GM12878 (cell line): ENCODE measurements around the gene DENND1A. TPM values are rescaled to one million over a fixed set of nuclear protein-coding genes. Genes with fewer than 3 reads are reported as not detected.

Experiments
- CEBPB ChIP-seq, 2 experiments: fragments of 150-350 bp in 1 of 2; IDR thresholded peaks; 2 replicates each; pipeline ENCODE4 v1.6.1; 2012 to 2014; ENCODE audit warnings: low read depth in 2 of 2, low read length in 2 of 2, borderline replicate concordance in 1 of 2, inconsistent platforms in 1 of 2
- CHD2 ChIP-seq: IDR thresholded peaks from 2 replicates; pipeline ENCODE4 v1.6.1; 2011; ENCODE audit warnings: low read depth, low read length, improper control_type of control experiment, borderline replicate concordance
- JUND ChIP-seq: IDR thresholded peaks from 2 replicates; pipeline ENCODE4 v1.6.1; 2012; ENCODE audit warnings: low read depth, mild to moderate bottlenecking, low read length, improper control_type of control experiment, moderate library complexity
- MYC ChIP-seq: IDR thresholded peaks from 2 replicates; pipeline ENCODE4 v1.6.1; 2011; ENCODE audit warnings: mild to moderate bottlenecking, low read length, moderate library complexity, inconsistent platforms; ENCODE audit not compliant: insufficient read depth, insufficient replicate concordance, insufficient read length, severe bottlenecking
- NFXL1 ChIP-seq: fragments of 450-650 bp; IDR thresholded peaks from 2 replicates; pipeline ENCODE4 v1.6.1; 2017; ENCODE audit warnings: antibody characterized with exemption, mild to moderate bottlenecking, borderline replicate concordance
- POU2F2 ChIP-seq: IDR thresholded peaks from 3 replicates; pipeline ENCODE4 v1.6.1; 2011; ENCODE audit warnings: low read depth, mild to moderate bottlenecking, low read length, borderline replicate concordance
- RAD21 ChIP-seq: IDR thresholded peaks from 2 replicates; pipeline ENCODE4 v1.6.1; 2011; ENCODE audit warnings: mild to moderate bottlenecking, low read depth, low read length, moderate library complexity; ENCODE audit not compliant: insufficient read depth
- RBBP5 ChIP-seq: fragments of 200-600 bp; sonication (generic); conservative IDR thresholded peaks from 2 replicates; pipeline ENCODE4 v1.6.1; 2016
- SREBF2 ChIP-seq: IDR thresholded peaks from 2 replicates; pipeline ENCODE4 v1.6.1; 2012; ENCODE audit warnings: mild to moderate bottlenecking, low read length
- TCF12 ChIP-seq: IDR thresholded peaks from 2 replicates; pipeline ENCODE4 v1.6.1; 2011; ENCODE audit warnings: low read depth, mild to moderate bottlenecking, low read length
- WRNIP1 ChIP-seq: IDR thresholded peaks from 2 replicates; pipeline ENCODE4 v1.6.1; 2011; ENCODE audit warnings: low read depth, low read length, improper control_type of control experiment, borderline replicate concordance
- ZNF24 ChIP-seq: fragments of 450-650 bp; IDR thresholded peaks from 2 replicates; pipeline ENCODE4 v1.6.1; 2017; ENCODE audit warnings: antibody characterized with exemption, mild to moderate bottlenecking
- polyA plus RNA-seq, 11 experiments: library from polyadenylated mRNA; depleted of rRNA in 4 of 11; unstranded in 6 of 11; stranded (reverse) in 5 of 11; fragments of >200 nt; fragmentation: Nextera tagmentation in 4 of 11; fragmentation: Illumina TruSeq in 1 of 11; extraction: Ambion mirVana in 4 of 11; extraction: Trizol in 1 of 11; gene quantifications; 1 replicate in 1 of 11; 2 replicates in 10 of 11; pipeline versions ENCODE4 v1.2.1 to v1.2.3, GENCODE V29; 2011 to 2016; ENCODE audit warnings: inconsistent platforms in 2 of 11, missing spikeins in 2 of 11, low read depth in 1 of 11
- total RNA-seq, 4 experiments: library from RNA; depleted of rRNA in 3 of 4; stranded (reverse); fragments of >200 nt in 3 of 4; fragmentation: Illumina TruSeq in 1 of 4; extraction: Trizol in 1 of 4; gene quantifications; 2 replicates each; pipeline versions ENCODE4 v1.2.1 to v1.2.3, GENCODE V29; 2013 to 2021
- TF ChIP-seq, protein P1 (sequence below): fragments of 450-650 bp; IDR thresholded peaks from 2 replicates; pipeline ENCODE4 v1.6.1; 2016; ENCODE audit warnings: mild to moderate bottlenecking, moderate library complexity, borderline replicate concordance
- TF ChIP-seq, protein P2 (sequence below): fragments of 450-650 bp; IDR thresholded peaks from 2 replicates; pipeline ENCODE4 v1.6.1; 2017; ENCODE audit warnings: mild to moderate bottlenecking, moderate library complexity
- TF ChIP-seq, protein P3 (sequence below): fragments of 450-650 bp; IDR thresholded peaks from 2 replicates; pipeline ENCODE4 v1.6.1; 2016; ENCODE audit warnings: mild to moderate bottlenecking
- TF ChIP-seq, protein P4 (sequence below): IDR thresholded peaks from 2 replicates; pipeline ENCODE4 v1.6.1; 2011; ENCODE audit warnings: mild to moderate bottlenecking, low read depth, low read length, moderate library complexity; ENCODE audit not compliant: insufficient replicate concordance

Gene DENND1A
- total and polyA plus RNA-seq, 10 of the 15 experiments (the other 5 are each of a cell fraction or from before 2014, with no cell fraction given): 14.1 to 48.6 (median 35.2) TPM

DNA sequence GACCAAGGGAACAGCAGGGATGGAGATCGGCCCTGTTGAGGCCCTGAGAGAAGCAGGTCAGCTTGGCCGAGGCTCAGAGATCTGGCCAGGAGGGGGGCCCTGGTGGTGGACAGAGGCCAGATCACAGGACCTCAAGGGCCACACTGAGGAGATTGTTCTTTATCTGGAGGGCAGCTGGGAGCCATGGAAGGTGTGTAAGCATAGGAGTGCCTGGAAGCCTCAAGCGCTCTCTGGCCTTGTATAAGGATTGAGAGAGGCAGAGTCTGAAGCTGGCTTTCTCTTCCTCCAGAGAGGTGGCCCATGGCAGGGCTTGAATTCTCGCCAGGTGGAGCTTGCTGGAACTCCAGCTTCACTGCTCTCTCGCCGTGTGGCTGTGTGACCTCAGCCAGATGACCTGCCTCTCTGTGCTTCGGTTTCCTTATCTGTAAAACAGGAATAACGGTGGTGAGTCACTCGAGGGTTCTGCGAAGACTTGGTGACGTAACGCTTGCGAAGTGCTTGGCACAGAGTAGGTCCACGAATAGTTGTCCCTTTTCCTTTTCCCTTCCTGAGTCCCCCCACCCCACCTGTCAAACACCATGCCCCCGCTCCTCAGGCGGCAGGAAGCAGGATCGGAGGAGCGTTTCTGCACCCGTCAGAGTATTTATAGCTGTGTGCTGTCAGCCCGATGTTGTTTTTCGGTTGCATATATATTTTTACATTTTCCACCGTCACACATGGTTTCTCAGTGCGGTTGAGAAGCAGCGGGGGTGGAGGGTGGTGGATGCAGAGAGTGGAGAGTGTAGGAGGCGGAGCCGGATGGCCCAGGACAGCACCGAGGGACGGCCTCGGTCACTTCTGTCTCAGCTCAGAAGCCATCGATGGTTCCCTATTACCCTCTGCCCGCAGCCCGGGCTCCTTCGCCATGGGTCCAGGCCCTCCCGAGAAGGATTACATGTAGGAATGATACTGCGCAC, 590.9 kb downstream of the DENND1A start (continued):
- TF ChIP-seq CEBPB (IDR thresholded peaks at IDR 0.05; ENCODE audit: borderline replicate concordance in 1 of 2, low read depth in 2 of 2, low read length in 2 of 2) (peak in 1 of 2 experiments; percentile 3; a peak in 1 of 4 replicates), NFXL1 (peak; percentile 97), MYC (no peak), RAD21 (0 out of 2 replicates have a peak, but pooled peaks have one; percentile 20), CHD2 (peak; percentile 79; the same call in 1 of the 2 replicates), SREBF2 (no peak), POU2F2 (peak; percentile 71; the same call in 2 of the 3 replicates), WRNIP1 (peak; percentile 62; the same call in 1 of the 2 replicates), TCF12 (0 out of 2 replicates have a peak, but pooled peaks have one; percentile 13), JUND (0 out of 2 replicates have a peak, but pooled peaks have one; percentile 5), ZNF24 (0 out of 2 replicates have a peak, but pooled peaks have one; percentile 22), RBBP5 (peak; percentile 77; the same call in 1 of the 2 replicates)
- TF ChIP-seq, protein P1, sequence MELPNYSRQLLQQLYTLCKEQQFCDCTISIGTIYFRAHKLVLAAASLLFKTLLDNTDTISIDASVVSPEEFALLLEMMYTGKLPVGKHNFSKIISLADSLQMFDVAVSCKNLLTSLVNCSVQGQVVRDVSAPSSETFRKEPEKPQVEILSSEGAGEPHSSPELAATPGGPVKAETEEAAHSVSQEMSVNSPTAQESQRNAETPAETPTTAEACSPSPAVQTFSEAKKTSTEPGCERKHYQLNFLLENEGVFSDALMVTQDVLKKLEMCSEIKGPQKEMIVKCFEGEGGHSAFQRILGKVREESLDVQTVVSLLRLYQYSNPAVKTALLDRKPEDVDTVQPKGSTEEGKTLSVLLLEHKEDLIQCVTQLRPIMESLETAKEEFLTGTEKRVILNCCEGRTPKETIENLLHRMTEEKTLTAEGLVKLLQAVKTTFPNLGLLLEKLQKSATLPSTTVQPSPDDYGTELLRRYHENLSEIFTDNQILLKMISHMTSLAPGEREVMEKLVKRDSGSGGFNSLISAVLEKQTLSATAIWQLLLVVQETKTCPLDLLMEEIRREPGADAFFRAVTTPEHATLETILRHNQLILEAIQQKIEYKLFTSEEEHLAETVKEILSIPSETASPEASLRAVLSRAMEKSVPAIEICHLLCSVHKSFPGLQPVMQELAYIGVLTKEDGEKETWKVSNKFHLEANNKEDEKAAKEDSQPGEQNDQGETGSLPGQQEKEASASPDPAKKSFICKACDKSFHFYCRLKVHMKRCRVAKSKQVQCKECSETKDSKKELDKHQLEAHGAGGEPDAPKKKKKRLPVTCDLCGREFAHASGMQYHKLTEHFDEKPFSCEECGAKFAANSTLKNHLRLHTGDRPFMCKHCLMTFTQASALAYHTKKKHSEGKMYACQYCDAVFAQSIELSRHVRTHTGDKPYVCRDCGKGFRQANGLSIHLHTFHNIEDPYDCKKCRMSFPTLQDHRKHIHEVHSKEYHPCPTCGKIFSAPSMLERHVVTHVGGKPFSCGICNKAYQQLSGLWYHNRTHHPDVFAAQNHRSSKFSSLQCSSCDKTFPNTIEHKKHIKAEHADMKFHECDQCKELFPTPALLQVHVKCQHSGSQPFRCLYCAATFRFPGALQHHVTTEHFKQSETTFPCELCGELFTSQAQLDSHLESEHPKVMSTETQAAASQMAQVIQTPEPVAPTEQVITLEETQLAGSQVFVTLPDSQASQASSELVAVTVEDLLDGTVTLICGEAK: no peak
- TF ChIP-seq, protein P2, sequence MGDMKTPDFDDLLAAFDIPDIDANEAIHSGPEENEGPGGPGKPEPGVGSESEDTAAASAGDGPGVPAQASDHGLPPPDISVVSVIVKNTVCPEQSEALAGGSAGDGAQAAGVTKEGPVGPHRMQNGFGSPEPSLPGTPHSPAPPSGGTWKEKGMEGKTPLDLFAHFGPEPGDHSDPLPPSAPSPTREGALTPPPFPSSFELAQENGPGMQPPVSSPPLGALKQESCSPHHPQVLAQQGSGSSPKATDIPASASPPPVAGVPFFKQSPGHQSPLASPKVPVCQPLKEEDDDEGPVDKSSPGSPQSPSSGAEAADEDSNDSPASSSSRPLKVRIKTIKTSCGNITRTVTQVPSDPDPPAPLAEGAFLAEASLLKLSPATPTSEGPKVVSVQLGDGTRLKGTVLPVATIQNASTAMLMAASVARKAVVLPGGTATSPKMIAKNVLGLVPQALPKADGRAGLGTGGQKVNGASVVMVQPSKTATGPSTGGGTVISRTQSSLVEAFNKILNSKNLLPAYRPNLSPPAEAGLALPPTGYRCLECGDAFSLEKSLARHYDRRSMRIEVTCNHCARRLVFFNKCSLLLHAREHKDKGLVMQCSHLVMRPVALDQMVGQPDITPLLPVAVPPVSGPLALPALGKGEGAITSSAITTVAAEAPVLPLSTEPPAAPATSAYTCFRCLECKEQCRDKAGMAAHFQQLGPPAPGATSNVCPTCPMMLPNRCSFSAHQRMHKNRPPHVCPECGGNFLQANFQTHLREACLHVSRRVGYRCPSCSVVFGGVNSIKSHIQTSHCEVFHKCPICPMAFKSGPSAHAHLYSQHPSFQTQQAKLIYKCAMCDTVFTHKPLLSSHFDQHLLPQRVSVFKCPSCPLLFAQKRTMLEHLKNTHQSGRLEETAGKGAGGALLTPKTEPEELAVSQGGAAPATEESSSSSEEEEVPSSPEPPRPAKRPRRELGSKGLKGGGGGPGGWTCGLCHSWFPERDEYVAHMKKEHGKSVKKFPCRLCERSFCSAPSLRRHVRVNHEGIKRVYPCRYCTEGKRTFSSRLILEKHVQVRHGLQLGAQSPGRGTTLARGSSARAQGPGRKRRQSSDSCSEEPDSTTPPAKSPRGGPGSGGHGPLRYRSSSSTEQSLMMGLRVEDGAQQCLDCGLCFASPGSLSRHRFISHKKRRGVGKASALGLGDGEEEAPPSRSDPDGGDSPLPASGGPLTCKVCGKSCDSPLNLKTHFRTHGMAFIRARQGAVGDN: 0 out of 2 replicates have a peak, but pooled peaks have one; percentile 15
- TF ChIP-seq, protein P3, sequence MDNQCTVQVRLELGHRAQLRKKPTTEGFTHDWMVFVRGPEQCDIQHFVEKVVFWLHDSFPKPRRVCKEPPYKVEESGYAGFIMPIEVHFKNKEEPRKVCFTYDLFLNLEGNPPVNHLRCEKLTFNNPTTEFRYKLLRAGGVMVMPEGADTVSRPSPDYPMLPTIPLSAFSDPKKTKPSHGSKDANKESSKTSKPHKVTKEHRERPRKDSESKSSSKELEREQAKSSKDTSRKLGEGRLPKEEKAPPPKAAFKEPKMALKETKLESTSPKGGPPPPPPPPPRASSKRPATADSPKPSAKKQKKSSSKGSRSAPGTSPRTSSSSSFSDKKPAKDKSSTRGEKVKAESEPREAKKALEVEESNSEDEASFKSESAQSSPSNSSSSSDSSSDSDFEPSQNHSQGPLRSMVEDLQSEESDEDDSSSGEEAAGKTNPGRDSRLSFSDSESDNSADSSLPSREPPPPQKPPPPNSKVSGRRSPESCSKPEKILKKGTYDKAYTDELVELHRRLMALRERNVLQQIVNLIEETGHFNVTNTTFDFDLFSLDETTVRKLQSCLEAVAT: peak; percentile 69; the same call in 1 of the 2 replicates
- TF ChIP-seq, protein P4, sequence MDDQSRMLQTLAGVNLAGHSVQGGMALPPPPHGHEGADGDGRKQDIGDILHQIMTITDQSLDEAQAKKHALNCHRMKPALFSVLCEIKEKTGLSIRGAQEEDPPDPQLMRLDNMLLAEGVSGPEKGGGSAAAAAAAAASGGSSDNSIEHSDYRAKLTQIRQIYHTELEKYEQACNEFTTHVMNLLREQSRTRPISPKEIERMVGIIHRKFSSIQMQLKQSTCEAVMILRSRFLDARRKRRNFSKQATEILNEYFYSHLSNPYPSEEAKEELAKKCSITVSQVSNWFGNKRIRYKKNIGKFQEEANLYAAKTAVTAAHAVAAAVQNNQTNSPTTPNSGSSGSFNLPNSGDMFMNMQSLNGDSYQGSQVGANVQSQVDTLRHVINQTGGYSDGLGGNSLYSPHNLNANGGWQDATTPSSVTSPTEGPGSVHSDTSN: peak; percentile 2
